ENCODE data around the gene SLC25A19.
A peak's percentile ranks its signal among the peaks of the same experiment; 100 is the strongest.

SLC25A19 gene

DNA sequence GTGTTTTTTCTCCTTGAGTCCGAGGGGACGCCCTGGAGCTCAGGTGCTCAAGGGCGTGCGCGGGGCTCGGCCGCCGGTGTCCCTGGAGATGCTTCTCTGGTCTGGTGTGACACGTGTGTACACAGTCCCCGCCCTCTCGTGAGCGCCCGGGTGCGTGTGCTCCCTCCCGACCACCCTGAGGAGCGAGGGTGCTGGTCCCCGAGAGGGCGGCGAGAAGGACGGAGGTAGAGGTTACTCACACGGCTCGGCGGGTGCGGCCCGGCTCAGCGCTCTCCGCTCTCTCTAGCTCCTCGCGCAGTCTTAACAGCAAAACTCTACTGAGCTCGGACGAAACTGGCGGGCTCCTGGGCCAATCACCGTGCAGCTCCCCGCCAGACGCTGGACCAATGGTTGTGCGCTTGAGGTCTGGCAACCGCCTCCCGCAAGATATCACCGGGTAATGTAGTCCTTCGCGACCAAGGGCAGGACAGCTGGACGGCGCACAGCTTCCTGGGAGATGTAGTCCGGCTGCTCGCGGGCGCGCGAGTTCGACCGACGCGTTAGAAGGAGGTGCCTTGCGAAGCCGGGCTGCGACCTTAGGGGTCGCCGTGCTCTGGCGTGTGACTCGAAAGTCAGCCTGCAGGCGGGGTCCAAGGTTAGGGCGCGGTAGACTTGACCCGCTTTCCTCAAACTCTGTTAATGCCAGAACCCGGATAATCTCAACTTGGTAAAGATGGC lies at the start of gene SLC25A19:
SLC25A19 (minus strand) TSS at position 319 of the 717 bp plus-strand sequence. CDS start 2,669 bp downstream, outside the sequence.
- DNase-seq: peak; percentile 89

DNA sequence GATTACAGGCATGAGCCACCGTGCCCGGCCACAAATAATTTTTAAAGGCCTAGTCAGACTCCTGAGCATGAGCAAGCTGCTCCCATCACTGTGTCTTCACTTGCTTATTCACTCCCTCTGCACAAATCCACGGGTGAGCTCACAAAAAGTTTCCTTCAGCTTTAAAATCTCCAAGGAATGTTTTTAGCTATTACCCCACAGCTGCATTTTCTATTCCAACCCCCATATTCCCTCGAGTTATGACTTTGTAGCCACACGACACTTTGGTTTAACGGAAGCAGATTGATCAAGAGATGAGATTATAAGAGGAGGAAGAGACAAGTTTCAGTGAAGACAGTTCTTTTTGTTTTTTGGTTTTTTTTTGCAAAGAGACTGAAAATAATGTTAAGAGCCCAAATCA lies 49.1 kb upstream of the SLC25A19 start:
- DNase-seq: no peak

DNA sequence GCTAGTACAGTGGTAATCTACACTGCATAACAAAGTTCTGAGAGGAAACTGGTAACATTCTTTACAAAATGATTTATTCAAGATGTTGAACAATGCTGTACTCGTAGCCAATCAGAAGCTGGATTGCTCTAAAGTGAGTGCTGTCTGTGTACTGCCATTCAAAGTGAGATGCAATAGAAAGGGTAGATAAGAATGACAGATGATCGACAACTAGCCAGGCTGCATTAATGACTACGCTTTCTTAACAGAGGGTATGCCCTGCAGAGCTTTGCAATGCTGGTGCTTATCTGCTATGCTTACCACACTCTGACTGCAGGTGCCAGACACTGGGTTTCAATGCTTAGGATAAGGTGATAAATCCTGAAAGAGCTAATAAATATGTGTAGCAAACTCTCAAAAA lies 46.1 kb upstream of the SLC25A19 start:
- no peak for DNase-seq

DNA sequence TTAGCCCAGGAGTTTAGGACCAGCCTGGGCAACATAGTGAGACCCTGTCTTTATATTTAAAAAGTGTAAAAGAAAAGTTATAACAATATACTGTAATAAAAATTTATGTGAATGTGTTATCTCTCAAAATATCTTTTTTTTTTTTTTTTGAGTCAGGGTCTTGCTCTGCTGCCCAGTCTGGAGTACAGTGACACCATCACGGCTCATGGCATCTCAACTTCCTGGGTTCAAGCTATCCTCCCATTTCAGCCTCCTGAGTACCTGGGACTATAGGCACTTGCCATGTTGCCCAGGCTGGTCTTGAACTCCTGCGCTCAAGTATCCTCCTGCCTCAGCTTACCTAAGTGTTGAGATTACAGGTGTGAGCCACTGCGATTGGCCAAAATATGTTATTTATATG lies 45.5 kb upstream of the SLC25A19 start:
- DNase-seq: no peak

DNA sequence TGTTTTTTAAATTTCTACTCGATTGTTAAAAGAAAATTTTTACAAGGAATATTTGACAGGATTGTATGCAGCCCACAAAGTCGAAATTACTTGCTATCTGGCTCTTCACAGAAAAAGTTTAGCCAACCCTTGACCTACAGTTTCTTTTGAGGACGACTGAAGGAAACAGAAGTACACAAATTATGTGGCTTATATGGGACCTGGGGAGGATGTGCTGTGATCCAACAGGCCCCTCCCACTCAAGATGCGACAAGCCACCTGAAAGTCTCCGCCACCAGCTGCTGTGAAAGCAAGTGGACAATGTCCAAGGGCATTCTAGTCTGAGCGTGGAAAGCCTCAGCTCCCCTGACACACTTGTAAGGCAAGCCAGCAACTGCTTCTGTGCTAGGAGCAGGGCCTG lies 42.4 kb upstream of the SLC25A19 start:
- no peak for DNase-seq

DNA sequence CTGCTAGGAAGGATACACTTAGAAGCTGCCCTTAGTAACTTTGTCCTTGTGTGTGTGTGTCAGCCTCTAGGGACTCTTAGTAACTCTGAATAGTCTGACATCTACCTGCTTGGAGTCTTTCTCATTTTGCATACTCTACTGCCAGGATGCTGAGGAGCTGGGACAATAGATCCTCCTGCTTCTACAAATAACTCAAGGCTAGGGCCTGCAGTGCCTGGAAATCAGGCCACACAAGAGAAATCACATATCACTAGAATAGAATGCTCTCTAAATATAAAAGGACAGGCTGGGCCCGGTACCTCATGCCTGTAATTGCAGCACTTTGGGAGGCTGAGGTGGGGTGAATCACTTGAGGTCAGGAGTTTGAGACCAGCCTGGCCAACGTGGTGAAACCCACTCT lies 38.5 kb upstream of the SLC25A19 start:
- no peak for DNase-seq

DNA sequence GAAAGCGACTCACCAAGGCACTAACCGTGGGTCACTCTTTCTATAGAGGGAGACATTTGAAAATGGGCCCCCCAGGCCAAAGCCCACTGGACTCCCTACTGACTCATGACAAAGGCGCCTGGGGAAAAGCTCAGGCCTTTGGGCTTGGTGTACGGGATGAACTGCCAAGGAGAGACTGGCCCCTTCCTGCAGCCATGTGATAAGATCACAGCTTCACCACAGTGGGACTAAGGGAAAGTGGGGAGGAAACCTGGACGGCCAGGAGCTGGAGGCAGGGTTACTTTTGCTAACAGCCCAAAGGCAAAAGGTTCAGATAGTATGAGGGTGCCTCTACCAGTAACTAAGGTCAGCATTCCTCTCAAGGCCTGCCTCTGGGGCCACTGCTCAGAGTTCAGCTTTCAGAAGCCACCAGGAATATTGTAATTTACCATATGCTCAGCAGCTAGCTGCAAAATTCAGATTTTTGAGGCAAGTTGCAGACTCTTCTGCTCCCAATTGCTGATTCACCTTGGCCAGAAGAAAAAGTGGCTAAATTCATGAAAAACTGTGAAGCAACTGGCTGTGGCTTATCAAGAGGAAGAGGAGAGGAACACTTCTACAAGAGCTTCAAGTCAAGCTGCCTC lies 37.1 kb upstream of the SLC25A19 start:
- no peak for DNase-seq

DNA sequence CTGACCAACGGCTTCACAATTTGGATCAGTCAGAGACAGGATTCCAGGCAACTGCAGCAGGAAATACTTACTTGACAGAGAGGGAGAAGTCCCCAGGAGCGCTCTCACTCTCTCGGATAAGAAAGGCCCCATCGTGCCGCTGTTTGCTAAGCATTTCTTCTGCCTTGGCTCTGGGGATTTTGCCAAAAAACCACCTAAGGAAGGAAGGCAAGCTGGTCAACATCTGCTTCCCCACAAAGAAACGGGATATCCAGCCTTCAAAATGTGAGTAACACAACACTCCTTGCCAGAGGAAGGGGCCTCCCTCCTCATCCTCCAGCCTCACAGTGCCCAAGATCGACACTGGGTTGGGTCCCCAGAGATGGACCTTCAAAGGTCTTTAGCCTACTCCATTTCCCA lies 36.6 kb upstream of the SLC25A19 start:
- no peak for DNase-seq

DNA sequence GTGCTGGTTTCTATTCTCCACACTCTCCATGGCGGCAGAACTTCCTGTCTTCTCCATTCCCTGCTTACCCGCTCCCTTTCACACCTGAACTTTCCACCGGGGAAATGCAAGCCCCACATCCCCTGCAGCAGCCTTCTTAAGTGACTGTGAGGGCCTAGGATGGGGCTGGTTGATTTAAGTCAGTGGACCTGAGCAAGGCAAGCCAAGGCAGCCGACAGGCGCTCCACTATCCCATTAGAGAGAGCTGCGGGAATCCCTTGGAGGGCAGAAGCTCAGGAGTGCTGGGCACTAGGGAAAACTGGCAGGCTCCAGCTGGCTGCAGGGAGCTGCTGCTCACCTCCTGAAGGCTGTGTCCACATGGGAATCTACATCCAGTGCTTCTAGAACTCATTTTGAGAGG lies 36.1 kb upstream of the SLC25A19 start:
- DNase-seq: no peak

DNA sequence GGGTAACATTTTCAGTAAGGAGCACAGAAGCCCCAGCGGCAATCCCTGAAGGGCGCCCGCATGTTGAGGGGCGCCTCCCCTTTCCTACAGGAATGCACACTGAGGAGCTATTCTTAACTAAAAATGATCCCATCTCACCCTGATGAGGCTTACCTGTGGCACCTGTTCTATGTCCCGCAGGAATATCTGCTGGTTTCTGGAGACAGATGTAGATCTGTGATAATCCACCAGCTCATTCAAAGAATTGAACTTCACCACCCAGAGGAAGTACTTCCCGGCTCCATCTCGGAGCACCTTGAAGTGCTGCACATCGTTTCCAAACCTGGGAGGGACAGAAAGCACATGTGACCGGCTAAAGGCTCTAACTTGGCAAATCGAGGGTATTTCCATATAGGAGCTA lies 32.3 kb upstream of the SLC25A19 start:
- no peak for DNase-seq

DNA sequence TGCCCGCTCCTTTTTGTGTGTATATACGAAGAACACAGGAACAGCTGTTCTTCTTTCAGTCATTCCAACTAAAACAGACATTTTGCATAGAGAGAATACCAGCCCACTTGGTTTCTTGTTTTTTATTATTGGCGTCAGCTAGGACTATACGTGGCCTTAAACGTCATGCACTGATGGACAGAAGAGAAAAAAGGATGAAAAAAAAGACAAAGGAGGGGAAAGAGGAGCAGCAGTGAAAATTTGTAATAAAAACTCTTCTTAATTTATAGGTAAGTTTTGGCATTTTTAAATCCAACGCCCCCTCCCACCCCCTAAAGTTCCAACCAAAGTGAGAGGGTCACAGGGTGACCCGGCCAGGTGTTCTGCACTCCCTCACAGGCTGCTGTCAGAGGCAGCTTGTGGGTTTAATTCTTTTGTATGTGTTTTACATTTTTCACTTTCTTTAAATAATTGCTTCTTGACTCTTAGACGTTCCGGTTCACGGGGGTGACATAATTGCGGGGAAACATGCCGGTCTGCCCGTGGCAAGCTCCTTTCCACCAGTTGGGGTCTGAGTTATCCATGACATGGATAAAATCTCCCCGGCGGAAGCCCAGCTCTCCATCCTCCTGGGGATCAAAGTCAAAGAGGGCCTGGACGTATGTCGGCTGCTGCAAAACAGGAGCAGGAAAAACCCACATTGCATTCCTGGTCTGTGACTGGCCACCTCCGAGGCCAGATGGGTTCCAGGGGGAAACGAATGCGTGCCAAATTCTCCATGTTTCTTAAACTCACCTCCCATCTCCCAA lies 30.9 kb upstream of the SLC25A19 start:
- no peak for DNase-seq

DNA sequence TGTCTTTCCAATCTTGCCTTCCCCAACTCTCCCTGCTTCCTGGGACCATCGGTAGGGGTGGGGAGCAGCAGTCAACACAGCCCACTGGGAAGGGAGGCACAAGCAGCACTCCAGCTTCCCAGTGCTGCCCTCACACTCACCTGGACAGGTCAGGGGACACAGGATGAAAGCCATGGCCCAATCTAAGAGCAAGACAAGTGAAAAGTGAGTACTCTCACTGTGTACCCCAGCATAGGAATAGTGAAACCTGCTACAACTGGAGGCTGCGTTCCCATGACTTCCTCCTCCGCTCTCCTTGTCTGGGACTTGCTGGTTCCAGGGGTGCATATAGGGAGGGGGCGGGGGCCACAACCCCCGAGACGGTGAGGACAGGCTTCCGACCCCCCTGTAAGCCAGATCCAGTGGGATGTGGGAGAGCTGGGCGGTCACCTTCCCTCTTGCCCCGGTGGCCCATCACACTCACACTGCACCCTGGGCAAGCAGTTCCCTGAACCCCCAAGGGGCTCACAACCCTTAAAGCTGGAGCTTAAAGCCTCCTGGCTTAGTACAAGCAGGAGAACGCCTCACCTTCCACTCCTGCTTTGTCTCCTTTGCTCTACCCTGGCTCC lies 29.5 kb upstream of the SLC25A19 start:
- DNase-seq: no peak

DNA sequence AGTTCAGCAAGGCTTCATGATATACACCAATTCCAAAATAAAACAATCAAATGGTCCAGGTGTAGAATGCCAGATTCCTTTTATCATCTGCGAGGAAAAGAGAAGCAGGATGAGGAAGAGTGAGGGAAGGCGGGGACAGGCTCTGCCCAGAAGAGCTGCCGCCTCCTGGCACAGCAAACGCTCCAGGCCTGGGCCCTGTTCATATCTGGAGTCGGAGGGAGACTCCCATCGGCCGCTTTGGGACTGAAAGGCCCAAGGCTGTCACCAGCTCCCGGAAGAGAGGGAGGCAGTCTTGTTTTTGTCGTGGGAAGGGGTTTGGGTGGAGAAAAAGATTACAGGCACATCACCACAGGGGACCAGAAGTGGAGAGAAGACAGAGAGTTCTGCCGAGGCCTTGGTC lies 29.0 kb upstream of the SLC25A19 start:
- no peak for DNase-seq

DNA sequence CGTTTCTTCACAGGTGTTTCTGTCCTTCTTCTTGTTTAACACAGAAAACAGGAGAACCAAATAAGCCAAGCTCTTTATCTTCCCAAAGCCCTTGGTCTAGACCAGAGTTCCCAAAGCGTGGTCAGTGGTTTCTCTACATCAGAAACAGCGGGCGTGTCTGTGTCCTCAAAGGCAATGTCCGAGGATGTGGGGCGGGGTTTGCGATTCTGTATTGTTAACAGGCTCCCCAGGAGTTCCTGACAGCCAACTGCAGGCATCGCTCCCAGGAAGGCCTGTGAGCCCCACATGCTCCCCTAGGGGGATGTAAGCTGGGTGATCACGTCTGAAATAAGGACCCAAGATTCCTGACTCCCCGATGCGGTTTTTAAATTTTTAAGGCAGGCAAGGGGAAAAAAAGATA lies 28.4 kb upstream of the SLC25A19 start:
- no peak for DNase-seq

DNA sequence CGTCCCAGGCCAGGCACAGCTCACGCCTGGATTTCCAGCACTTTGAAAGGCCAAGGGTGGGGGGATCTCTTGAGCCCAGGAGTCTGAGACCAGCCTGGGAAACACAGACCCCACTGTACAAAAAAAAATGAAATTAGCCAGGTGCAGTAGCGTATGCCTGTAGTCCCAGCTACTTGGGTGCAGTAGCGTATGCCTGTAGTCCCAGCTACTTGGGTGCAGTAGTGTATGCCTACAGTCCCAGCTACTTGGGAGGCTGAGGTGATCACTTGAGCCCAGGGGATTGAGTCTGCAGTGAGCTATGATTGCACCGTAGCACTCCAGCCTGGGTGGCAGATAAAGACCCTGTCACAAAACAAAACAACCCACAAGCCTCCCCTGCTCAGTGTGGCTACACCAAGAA lies 27.0 kb upstream of the SLC25A19 start:
- no peak for DNase-seq

DNA sequence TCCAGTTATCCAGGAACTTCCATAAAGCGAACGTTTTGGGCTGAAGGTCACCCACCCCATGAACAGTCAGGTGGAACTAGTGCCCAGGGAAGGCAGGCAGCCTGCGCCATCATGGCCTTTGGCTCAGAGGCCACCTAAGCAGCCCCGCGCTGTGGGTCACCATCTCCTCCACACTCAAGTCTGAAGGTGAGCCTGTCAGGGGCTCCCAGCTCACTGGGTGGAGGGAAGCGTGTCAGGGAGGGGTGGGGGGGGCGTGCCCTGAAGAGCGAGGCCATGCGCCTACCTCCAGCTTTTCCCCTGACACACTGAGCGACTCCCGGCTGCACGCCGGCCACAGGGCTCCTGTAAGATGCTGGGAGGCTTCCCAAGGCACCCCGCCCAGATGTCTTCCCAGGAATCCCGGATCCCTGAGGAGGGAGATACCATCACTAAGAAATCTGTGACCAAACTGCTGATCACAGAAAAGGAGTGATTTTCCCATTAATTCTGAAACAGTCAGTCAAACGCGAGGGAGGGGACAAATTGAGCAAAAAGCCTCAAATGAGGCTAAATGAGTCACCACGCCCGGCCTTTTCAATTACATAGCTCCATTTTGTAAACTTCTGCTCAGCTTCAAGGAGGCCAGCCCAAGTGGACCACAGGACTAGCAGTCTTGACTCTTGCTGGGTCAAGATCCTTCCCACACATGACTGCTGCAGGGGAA lies 26.5 kb upstream of the SLC25A19 start:
- no peak for DNase-seq

DNA sequence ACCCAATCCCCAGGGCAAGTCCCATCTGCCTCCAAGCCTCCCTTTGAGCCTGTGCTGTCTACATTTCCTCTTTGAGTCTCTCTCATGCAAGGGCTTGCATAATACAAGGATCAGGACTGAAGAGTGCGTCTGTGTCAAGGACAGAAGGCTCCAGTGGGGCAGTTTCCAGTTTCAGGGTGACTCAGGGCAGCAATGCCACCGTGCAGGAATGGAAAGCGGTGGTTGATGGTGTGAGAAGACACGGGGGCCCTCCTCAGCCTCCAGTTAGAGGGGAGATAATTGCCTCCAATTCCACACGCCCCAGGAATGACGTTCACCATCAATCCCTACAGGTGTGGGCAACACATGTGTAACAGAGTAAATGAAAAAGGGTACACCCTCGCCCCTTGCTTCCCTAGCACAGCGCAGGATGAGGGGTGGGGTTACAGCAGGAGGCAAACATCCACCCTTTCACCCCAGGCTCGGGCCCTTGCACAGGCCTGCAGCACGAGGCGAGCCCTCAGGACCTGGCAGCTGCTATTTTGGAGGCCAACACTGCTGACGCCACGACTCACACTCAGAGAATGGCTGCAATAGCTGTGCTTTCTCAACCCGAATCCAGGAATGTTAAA lies 24.8 kb upstream of the SLC25A19 start:
- no peak for DNase-seq

DNA sequence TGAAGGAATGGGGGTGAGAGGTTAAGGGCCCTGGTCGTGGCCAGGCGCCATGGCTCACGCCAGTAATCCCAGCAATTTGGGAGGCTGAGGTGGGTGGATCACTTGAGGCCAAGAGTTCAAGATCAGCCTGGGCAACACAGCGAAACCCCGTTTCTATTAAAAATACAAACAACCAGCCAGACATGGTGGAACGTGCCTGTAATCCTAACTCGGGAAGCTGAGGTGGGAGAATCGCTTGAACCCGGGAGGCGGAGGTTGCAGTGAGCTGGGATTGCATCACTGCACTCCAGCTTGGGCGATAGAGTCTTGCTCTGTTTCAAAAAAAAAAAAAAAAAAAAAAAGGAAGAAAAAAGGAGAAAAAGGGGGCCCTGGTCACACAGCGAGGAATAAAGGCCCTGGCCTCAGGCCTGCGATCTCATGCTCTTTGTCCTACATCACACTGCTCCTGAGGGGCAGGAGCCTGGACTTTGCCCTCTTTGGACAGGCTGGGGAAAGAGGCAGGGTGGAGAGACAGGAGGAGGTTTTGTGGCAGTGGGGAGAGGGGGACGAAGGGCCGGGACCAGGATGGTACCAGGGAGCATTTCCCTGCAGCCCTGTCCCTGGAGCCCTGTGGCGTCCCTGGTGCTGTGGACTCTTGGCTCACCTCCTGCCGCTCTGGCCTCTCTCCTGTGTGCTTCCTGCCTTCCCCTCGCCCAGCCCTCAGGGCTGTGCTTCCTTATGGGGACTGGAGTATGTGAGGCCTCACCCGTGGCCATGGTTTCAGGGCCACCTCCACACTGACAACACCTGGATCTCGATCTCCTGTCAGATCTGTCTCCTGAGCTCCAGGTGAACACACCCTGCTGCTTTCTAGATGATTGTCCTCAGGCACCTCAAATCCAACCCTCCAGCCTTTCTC lies 19.7 kb upstream of the SLC25A19 start:
- DNase-seq: no peak

DNA sequence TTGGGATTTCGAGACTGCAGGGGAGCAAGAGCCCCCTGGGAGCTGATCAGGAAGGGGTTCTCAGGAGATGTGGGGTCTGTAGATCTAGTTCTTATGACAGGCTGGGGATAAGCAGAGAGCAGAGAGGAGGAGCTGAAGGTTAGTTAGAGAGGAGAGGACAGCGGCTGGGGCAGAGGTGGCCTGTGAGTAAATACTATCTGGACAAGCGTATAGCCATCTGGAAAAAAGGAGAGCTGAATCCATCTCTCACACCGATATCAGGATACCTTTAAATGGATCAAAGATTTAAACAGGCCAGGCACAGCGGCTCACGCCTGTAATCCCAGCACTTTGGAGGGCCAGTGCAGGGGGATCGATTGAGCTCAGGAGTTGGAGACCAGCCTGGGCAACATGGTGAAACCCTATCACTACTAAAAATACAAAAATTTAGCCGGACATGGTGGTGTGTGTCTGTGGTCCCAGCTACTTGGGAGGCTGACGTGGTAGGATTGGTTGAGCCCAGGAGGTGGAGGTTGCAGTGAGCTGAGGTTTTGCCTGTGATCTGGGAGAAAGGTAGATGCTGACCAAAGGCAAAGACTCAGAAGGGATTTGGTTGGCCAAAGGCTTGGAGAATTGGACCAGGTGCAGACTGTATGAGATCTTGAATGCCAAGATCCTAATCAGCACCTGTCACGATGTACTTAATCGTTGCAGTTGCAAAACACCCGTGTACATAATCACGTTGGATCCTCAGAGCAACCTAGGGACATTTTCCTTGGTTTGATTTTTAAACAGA lies 18.9 kb upstream of the SLC25A19 start:
- no peak for DNase-seq

DNA sequence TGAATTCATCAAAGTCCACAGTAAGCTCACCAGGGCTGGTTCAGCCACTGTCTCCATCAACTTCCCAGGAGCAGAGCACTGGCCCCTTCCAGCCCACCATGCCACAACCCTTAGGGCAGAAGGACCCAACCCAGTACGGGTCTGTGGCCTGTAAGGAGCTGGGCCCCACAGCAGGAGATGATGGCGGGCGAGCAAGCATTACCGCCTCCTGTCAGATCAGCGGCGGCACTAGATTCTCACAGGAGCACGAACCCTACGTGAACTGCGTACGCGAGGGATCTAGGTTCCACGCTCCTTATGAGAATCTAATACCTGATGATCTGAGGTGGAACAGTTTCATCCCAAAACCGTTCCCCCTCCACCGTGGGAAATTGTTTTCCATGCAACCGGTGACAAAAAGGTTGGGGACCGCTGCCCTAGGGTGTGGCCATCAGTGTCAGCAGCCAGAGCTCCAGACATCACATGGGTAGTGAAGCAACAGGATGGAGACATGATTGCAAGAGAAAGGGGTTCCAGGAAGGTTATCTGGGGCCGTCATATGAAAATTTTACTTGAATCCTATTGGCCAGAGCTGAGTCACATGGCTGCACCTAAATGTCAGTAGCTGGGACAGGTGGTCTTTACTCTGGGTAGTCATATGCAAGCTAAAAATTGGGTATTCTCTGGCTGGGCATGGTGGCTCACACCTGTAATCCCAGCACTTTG lies 12.4 kb upstream of the SLC25A19 start:
- no peak for DNase-seq
